RWPE2 (cell line): ENCODE results near the gene KRT8.

Experiments
- ATAC-seq: fragments of 200-7000 bp; cut with Tn5 transposase; 3 replicates; pipeline ENCODE4 v1.9.1; 2021; ENCODE audit warnings: low read depth
- DNase-seq: peaks from one replicate; pipeline ENCODE4 v3.0.0-alpha.2; 2020; ENCODE audit warnings: low spot score
- H3K27ac ChIP-seq: fragments of 450-650 bp; 2 replicates; pipeline ENCODE4 v1.5.1; 2017; ENCODE audit warnings: mild to moderate bottlenecking; ENCODE audit not compliant: poor library complexity, severe bottlenecking
- H3K27me3 ChIP-seq: fragments of 250-450 bp; sonication (Bioruptor Pico); 2 replicates; pipeline ENCODE4 v1.5.1; 2021; ENCODE audit warnings: mild to moderate bottlenecking, moderate library complexity; ENCODE audit not compliant: insufficient read depth, poor library complexity, severe bottlenecking
- H3K36me3 ChIP-seq: fragments of 250-450 bp; sonication (Bioruptor Pico); 2 replicates; pipeline ENCODE4 v1.5.1; 2020; ENCODE audit warnings: low read depth, mild to moderate bottlenecking, moderate library complexity
- H3K4me1 ChIP-seq: fragments of 250-450 bp; sonication (Bioruptor Pico); 2 replicates; pipeline ENCODE4 v1.5.1; 2021; ENCODE audit warnings: mild to moderate bottlenecking, moderate library complexity; ENCODE audit not compliant: insufficient read depth, poor library complexity, severe bottlenecking
- H3K4me3 ChIP-seq: fragments of 250-450 bp; sonication (Bioruptor Pico); 2 replicates; pipeline ENCODE4 v1.5.1; 2021; ENCODE audit warnings: mild to moderate bottlenecking, moderate library complexity; ENCODE audit not compliant: severe bottlenecking
- H3K9me3 ChIP-seq: fragments of 250-450 bp; sonication (Bioruptor Pico); 2 replicates; pipeline ENCODE4 v1.5.1; 2021; ENCODE audit warnings: mild to moderate bottlenecking, moderate library complexity; ENCODE audit not compliant: severe bottlenecking
- TF ChIP-seq, protein P1 (sequence below): fragments of 450-650 bp; IDR thresholded peaks from one replicate; pipeline ENCODE4 v1.5.1; 2017; ENCODE audit warnings: mild to moderate bottlenecking, moderate library complexity; ENCODE audit not compliant: poor library complexity, severe bottlenecking

The KRT8 gene

GRCh38 chr12:52942901-52943181 is 38.0 kb upstream of the KRT8 start:
- no peak for ATAC-seq
- TF ChIP-seq, protein P1, sequence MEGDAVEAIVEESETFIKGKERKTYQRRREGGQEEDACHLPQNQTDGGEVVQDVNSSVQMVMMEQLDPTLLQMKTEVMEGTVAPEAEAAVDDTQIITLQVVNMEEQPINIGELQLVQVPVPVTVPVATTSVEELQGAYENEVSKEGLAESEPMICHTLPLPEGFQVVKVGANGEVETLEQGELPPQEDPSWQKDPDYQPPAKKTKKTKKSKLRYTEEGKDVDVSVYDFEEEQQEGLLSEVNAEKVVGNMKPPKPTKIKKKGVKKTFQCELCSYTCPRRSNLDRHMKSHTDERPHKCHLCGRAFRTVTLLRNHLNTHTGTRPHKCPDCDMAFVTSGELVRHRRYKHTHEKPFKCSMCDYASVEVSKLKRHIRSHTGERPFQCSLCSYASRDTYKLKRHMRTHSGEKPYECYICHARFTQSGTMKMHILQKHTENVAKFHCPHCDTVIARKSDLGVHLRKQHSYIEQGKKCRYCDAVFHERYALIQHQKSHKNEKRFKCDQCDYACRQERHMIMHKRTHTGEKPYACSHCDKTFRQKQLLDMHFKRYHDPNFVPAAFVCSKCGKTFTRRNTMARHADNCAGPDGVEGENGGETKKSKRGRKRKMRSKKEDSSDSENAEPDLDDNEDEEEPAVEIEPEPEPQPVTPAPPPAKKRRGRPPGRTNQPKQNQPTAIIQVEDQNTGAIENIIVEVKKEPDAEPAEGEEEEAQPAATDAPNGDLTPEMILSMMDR = no peak
- no peaks in the 10 kb centered on the region for H3K9me3 ChIP-seq
- no peaks in the 10 kb centered on the region for H3K27me3 ChIP-seq
- H3K36me3 ChIP-seq = no peaks in the 10 kb centered on the region
- no peak overlapping the region for H3K4me3 ChIP-seq
- no peak for DNase-seq
- peaks cover 22% of the 10 kb centered on the region for H3K4me1 ChIP-seq
- no peak overlapping the region for H3K27ac ChIP-seq

DNA sequence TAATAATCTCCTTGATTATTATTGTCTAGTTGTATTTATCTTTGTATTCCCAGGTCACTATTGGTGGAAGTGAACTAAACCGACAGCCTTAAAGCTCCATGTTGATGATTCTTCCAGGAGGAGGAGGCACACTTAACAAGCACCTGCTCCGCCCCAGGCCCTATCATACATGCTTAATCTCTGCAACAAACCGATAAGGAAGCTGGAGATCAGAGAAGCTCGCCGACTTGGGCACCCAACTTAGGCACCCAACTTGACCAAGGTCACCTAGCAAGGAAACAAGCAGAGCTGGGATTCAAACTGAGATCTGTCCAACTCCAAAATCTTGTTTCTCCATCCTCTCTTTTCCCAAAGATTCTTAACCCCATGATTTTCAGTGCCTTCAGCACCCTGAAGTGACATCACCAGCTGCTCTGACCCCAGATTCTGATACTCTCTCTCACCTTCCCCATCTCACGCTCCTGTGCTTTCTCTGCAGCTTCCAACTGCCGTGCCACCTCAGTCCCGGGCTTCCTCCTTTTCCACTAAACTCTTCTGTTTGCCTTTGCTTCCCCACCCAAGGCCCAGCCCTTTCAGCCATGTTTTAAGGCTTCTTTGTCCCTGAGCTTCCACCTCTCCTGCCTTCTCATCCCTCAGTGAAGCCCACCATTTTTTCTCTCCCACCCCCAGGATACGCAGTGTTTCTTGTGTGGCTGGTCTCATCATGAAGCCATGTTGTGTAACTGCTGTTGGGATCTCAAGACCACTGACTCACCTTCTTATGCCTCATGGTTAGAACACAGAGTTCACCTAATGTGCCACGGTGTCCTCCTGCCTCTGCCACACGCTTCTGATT is 37.4 kb upstream of the KRT8 start:
- Histone ChIP-seq H3K36me3 (no peaks in the 10 kb centered on the region), H3K9me3 (no peaks in the 10 kb centered on the region), H3K4me3 (no peak overlapping the region), H3K27ac (no peak overlapping the region), H3K27me3 (no peaks in the 10 kb centered on the region), H3K4me1 (peaks cover 22% of the 10 kb centered on the region)
- no peak for ATAC-seq
- no peak for DNase-seq
- TF ChIP-seq, protein P1 = no peak

- no peaks in the 10 kb centered on the region for H3K27me3 ChIP-seq
- no peak overlapping the region for H3K4me3 ChIP-seq
- DNase-seq (no peak), ATAC-seq (no peak)
- TF ChIP-seq, protein P1 = no peak
- H3K4me1 ChIP-seq = peaks cover 28% of the 10 kb centered on the region
- H3K9me3 ChIP-seq = no peaks in the 10 kb centered on the region
- H3K36me3 ChIP-seq = no peaks in the 10 kb centered on the region
- no peak overlapping the region for H3K27ac ChIP-seq
Measured at GRCh38 chr12:52929538-52929937, 24.7 kb upstream of the KRT8 start.

GRCh38 chr12:52927964-52928363 is 23.1 kb upstream of the KRT8 start:
- Histone ChIP-seq H3K4me3 (no peak overlapping the region), H3K9me3 (no peaks in the 10 kb centered on the region), H3K4me1 (peaks cover 35% of the 10 kb centered on the region), H3K27ac (peak overlapping the region; percentile 99), H3K27me3 (no peaks in the 10 kb centered on the region), H3K36me3 (no peaks in the 10 kb centered on the region)
- DNase-seq (no peak), ATAC-seq (no peak)
- TF ChIP-seq, protein P1 = no peak

DNA sequence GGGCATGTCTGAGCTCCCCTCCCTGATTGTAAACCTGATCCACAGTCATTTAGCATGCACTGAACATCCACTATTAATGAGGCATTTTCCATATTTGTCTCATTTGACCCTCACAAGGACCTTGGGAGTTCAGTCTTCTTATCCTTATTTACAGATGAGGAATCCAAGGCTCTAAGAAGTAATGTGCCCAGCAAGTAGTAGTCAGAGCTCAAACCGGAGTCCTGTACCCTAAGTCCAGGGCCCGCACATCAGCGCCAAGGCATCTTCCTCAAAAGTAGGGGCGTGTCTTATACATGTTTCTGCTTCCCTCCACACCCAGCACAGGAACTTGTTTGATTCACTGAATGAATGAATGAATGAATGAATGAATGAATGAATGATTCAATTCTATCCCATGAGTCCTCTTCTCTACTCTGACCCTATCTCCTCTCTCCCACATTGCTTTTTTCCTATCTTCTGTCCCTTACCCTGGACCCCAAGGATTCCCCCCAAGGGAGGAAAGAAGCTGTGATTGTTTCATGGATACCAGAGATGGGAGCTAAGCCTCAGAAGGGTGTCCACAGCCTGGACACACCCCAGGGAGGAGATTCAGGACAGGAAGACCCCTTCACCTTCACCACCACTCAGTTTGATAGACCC is 21.8 kb upstream of the KRT8 start:
- ATAC-seq = peak; percentile 3; the same call in 1 of the 3 replicates
- H3K4me3 ChIP-seq = no peak overlapping the region
- TF ChIP-seq, protein P1 = no peak
- no peak for DNase-seq
- no peaks in the 10 kb centered on the region for H3K27me3 ChIP-seq
- H3K4me1 ChIP-seq = peaks cover 35% of the 10 kb centered on the region
- H3K36me3 ChIP-seq = no peaks in the 10 kb centered on the region
- H3K9me3 ChIP-seq = no peaks in the 10 kb centered on the region
- H3K27ac ChIP-seq = peak overlapping the region; percentile 99
